Neural cell (in vitro differentiated cells): ENCODE measurements around the gene PFDN6.

Experiments used
- CTCF ChIP-seq: fragments of 450-650 bp; IDR thresholded peaks from 2 replicates; pipeline ENCODE4 v1.5.1; 2014; ENCODE audit warnings: antibody characterized with exemption, mild to moderate bottlenecking, moderate library complexity; ENCODE audit not compliant: poor library complexity, severe bottlenecking
- EP300 ChIP-seq: fragments of 450-650 bp; conservative IDR thresholded peaks from 2 replicates; pipeline ENCODE4 v1.6.1; 2014; ENCODE audit warnings: antibody characterized with exemption, mild to moderate bottlenecking, moderate library complexity; ENCODE audit not compliant: poor library complexity, severe bottlenecking
- MXI1 ChIP-seq: fragments of 450-650 bp; conservative IDR thresholded peaks from 2 replicates; pipeline ENCODE4 v1.6.1; 2014; ENCODE audit warnings: antibody characterized with exemption, mild to moderate bottlenecking; ENCODE audit not compliant: poor library complexity, severe bottlenecking
- POLR2AphosphoS5 ChIP-seq: IDR thresholded peaks from 2 replicates; pipeline ENCODE4 v1.6.1; 2012
- TAF1 ChIP-seq: IDR thresholded peaks from 2 replicates; pipeline ENCODE4 v1.6.1; 2012; ENCODE audit warnings: low read depth

- TF ChIP-seq MXI1 (no peak), CTCF (no peak), EP300 (no peak), TAF1 (no peak), POLR2AphosphoS5 (no peak)
Measured at GRCh38 chr6:33273924-33274902, 15.2 kb upstream of the PFDN6 start.
